Activated T-cell treated with anti-CD3 and anti-CD28 coated beads, Interleukin-2, amount 50 U/mL, for 1 hour (primary cell): Measurements from ENCODE around the gene SNRNP70.

Experiments
- DNase-seq: peaks from one replicate; pipeline ENCODE4 v3.0.0-alpha.2; 2020

The SNRNP70 gene

GRCh38 chr19:49149652-49150105, 64.4 kb downstream of the SNRNP70 start:
- DNase-seq = peak; percentile 36

DNA sequence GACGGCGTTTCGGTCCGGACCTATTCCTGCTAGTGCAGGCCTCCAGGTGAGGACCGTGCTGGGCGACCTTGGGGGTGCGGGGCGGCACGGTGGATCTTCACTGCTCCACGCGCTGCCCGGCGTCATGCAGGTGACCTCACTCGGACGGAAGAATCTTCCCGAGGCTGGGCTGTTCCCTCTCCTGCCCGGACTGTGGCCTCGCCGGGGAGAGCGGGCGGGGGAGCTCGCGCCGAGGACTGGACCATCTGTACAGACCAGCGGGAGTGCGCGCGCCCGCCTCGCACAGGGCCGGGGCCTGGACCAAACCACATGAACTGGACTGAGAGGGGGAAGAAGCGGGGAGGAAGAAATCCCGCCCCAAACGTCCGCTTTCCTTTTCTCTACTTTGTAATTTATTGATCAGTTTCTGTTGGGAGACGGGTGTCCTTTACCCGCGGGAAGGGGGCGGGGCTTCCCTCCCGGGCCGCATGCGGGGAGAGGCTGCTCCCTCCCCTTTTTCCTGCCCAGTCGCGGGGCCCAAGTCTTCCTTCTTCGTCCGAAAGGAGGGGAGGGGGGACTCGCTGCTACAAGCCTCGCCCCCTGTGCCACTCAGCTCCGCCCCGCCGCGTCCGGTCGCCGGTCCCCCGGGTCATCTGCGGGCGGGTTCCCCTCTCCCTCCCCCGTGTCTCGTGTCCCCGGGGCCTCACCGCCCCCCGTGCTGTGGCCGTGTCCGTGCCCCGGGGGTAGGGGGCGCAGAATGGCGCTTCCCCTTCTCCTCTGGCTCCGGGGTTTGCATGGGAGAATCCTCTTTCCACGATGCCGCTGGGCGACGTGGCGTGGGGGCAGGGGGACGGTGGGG, 65.1 kb downstream of the SNRNP70 start:
- peak; percentile 50 for DNase-seq

- DNase-seq = no peak
Observed at GRCh38 chr19:49150944-49151243, 65.6 kb downstream of the SNRNP70 start.

- DNase-seq = peak; percentile 48
Observed at GRCh38 chr19:49151267-49152118, 66.2 kb downstream of the SNRNP70 start.

DNA sequence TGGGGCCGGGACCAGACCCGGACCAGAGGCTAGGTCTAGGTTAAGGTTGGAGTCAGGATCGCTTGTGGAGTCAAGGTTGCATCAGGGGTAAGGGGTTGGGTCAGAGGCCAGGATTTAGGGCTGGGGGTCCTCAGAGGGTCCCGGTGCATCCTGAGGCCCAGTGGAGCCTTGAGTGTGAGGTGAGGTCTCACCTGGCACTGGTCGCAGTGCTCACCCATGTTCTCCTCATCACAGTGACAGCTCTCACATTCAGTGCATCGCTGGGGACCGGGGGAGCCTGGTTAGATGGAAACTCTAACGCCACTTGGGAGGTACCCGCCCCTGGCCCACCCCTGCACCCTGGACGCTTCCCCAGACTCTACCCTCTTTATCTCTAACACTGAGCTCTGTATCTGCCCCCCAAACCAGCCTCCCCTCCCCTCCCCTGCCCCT, 66.9 kb downstream of the SNRNP70 start:
- no peak for DNase-seq

DNA sequence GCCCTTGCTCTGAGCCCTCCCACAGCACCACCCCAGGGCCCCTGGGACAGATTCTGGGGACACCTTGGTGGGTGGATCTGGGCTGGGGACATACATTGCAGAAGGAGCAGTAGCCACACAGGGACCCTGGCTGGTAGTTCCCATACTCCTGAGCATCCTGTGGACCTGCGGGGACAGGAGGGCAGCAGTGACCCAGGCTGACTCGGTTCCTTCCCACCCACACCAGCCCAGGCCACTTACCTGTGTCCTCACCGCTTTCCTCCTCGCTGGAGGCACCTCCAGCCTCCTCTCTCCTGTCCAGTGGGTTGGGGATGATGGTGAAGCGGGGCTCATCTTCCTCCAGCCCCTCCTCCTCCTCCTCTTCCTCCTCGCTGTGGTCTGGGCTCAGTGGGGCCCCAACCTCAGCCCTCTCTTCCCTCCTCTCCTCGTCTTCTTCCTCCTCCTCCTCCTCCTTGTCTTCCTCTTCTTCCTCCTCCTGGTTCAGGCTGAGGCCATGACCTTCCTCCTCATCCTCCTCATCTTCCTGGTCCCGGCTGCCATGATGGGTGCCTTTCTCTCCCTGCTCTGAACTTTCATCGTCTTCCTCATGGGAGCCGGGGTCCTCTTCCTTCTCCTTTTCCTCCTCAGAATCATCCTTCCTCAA, 68.0 kb downstream of the SNRNP70 start:
- DNase-seq = no peak

DNA sequence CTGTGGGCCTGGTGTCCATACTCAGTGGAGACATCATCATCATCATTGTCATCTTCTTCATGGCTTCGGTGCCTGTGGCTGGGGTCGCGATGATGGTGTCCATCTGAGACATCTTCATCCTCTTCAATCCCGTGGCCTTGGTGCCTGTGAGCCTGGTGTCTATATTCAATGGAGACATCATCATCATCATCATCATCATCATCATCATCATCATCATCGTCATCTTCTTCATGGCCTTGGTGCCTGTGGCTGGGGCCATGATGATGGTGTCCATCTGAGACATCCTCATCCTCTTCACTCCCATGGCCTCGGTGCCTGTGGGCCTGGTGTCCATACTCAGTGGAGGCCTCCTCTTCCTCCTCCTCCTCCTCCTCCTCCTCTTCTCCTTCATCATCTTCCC, 69.0 kb downstream of the SNRNP70 start:
- no peak for DNase-seq

DNA sequence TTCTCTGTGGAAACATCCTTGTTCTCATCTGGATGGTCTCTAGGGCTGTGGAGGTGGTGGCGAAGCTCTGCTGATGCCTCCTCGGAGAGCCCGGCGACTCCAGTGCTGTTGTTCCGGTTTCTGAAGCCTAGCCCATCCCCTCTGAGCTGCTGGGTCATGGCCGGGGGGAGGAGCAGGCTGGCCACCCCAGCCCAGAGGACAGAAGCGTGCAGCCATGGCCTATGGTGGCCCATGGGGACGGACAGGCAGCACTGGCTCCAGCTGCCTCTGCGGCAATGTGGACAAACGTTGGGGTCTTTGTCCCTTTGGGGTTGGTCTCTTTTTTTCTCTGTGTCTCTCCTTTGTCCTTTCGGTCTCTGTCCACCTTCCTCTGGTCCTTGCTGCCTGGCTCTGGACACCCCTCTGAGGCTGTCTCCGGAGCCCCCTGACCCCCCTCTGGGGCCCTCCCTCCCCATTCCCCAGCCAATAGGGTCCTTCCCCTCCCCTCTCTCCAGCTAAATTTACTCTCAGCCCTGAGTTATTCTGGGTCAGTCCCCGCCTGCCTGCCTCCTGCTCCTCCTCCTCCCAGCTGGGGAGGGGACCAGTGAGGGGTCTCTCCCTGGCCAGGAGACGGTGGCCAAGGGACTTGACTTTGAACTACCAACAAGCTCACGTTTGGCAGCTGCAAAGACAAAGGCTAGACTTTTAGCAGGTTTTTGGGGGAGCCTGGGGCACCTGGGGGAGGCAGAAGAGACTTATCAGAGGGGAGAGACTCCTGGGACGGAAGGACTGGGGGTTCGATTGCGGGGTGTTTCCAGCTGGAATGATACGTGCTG, 70.0 kb downstream of the SNRNP70 start, which contains the start of gene HRC:
Gene HRC, minus strand, starts transcription at position 392 of the 815 bp plus-strand sequence. Its CDS starts 159 bp downstream, at position 233.
- DNase-seq = no peak

DNA sequence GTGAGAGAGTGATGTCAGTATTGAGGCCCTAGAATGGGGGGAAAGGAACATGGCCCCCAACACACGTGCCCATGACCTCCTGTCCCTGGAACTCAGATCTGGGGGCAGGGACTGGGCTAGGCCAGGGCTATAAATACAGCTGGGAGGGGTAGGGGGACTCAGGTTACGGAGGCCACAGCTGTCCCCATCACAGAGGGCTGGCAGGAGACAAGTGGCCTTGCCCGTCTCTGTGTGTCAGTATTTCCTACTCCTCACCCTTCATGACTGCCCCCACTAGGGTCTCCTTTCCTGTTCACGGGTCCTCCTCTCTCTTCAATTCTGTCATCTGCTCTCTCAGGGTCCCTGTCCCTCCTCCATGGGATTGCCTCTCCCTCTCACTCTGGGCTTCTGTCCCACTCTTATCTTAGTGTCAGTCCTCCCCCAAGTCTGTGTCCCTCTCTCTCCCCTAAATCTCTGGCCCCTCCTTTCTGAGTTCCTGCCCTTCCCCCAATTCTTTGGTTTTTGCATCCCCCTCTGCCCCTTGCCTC, 70.6 kb downstream of the SNRNP70 start:
- no peak for DNase-seq

GRCh38 chr19:49157445-49158224, 72.4 kb downstream of the SNRNP70 start, which contains the start of gene TRPM4:
TRPM4 (plus strand) TSS chr19:49157792; CDS start chr19:49157867, 75 bp downstream.
- DNase-seq = peak; percentile 35
